ENCODE results near the gene STING1.
"Not testable (repeated sequence)": the region's sequence is repeated elsewhere in the genome, so short reads cannot be mapped to it uniquely, and the experiment has no call there.

The STING1 gene

GRCh38 chr5:139503036-139503817 lies 20.7 kb upstream of the STING1 start:
- DNase-seq = not testable (repeated sequence)

- no peak for DNase-seq
These were observed 18.8 kb upstream of the STING1 start for GRCh38 chr5:139501381-139501780.

- DNase-seq = no peak
These were observed 13.3 kb upstream of the STING1 start for GRCh38 chr5:139495638-139496435.

- no peak for DNase-seq
These were observed 12.3 kb upstream of the STING1 start for GRCh38 chr5:139494832-139495231.

- no peak for DNase-seq
These were observed 11.7 kb upstream of the STING1 start for GRCh38 chr5:139494256-139494655.

GRCh38 chr5:139492700-139493192 lies 10.2 kb upstream of the STING1 start:
- no peak for DNase-seq

GRCh38 chr5:139488260-139488659 lies 5.7 kb upstream of the STING1 start:
- DNase-seq = no peak

GRCh38 chr5:139486201-139486600 lies 3.6 kb upstream of the STING1 start:
- DNase-seq = no peak

- not testable (repeated sequence) for DNase-seq
These were observed 291 bp upstream of the STING1 start for GRCh38 chr5:139482890-139483208.

- DNase-seq = no peak
These were observed 943 bp downstream of the STING1 start for GRCh38 chr5:139481580-139482049.

- no peak for DNase-seq
These were observed 1.4 kb downstream of the STING1 start for GRCh38 chr5:139481122-139481533.

- not testable (repeated sequence) for DNase-seq
These were observed 2.8 kb downstream of the STING1 start for GRCh38 chr5:139479729-139480128.

GRCh38 chr5:139478657-139479423 lies 3.7 kb downstream of the STING1 start:
- DNase-seq = not testable (repeated sequence)

- no peak for DNase-seq
These were observed 6.5 kb downstream of the STING1 start for GRCh38 chr5:139475865-139476617.

- DNase-seq = no peak
These were observed 7.4 kb downstream of the STING1 start for GRCh38 chr5:139474890-139475791.

GRCh38 chr5:139473565-139473964 lies 9.0 kb downstream of the STING1 start:
- no peak for DNase-seq

- DNase-seq = no peak
These were observed 9.5 kb downstream of the STING1 start for GRCh38 chr5:139473105-139473504.

GRCh38 chr5:139472386-139473030 lies 10.1 kb downstream of the STING1 start:
- DNase-seq = no peak

GRCh38 chr5:139470821-139471300 lies 11.7 kb downstream of the STING1 start, which contains the start of gene SMIM33:
SMIM33 (plus strand) TSS chr5:139471004; CDS start chr5:139471122, 118 bp downstream.
- DNase-seq = no peak

GRCh38 chr5:139468421-139468931 lies 14.1 kb downstream of the STING1 start:
- DNase-seq = no peak
